H4 (cell line): ENCODE data around the gene CRYBG3. TPM values are rescaled to one million over a fixed set of nuclear protein-coding genes. Genes with fewer than 3 reads are reported as not detected.
A peak's percentile ranks its signal among the peaks of the same experiment; 100 is the strongest.

Source experiments
- DNase-seq: peaks from one replicate; pipeline ENCODE4 v3.0.0-alpha.2; 2015; ENCODE audit warnings: low spot score
- total RNA-seq: library from RNA; depleted of rRNA; stranded (reverse); fragments of >200 nt; shearing (Covaris generic); gene quantifications from 2 replicates; pipeline ENCODE4 v1.2.3, GENCODE V29; 2014

CRYBG3 gene
- total RNA-seq, 1 experiment from 2014 or later, result 8.2 TPM

- DNase-seq, result no peak
These were observed 16.6 kb downstream of the CRYBG3 start for GRCh38 chr3:97838393-97838792.

- DNase-seq, result no peak
These were observed 18.1 kb downstream of the CRYBG3 start for GRCh38 chr3:97839944-97840343.

GRCh38 chr3:97841304-97841703, 19.5 kb downstream of the CRYBG3 start:
- no peak for DNase-seq

- DNase-seq, result no peak
These were observed 20.1 kb downstream of the CRYBG3 start for GRCh38 chr3:97841956-97842355.

GRCh38 chr3:97848779-97849178, 27.0 kb downstream of the CRYBG3 start:
- no peak for DNase-seq

- DNase-seq, result no peak
These were observed 35.6 kb downstream of the CRYBG3 start for GRCh38 chr3:97857401-97857800.

GRCh38 chr3:97860364-97860763, 38.6 kb downstream of the CRYBG3 start:
- DNase-seq, result no peak

GRCh38 chr3:97862582-97862981, 40.8 kb downstream of the CRYBG3 start:
- no peak for DNase-seq

GRCh38 chr3:97863031-97863430, 41.2 kb downstream of the CRYBG3 start:
- DNase-seq, result no peak

GRCh38 chr3:97863775-97864174, 42.0 kb downstream of the CRYBG3 start:
- DNase-seq, result no peak

GRCh38 chr3:97871186-97871585, 49.4 kb downstream of the CRYBG3 start:
- DNase-seq, result no peak

- peak; percentile 7 for DNase-seq
These were observed 50.2 kb downstream of the CRYBG3 start for GRCh38 chr3:97871801-97872524.

GRCh38 chr3:97872525-97873042, 50.8 kb downstream of the CRYBG3 start:
- DNase-seq, result no peak

- no peak for DNase-seq
These were observed 58.5 kb downstream of the CRYBG3 start for GRCh38 chr3:97880267-97880666.

- peak; percentile 30 for DNase-seq
These were observed 61.3 kb downstream of the CRYBG3 start for GRCh38 chr3:97882975-97883598.

GRCh38 chr3:97883736-97884135, 61.9 kb downstream of the CRYBG3 start:
- no peak for DNase-seq

GRCh38 chr3:97884586-97885123, 62.8 kb downstream of the CRYBG3 start:
- DNase-seq, result no peak

GRCh38 chr3:97885931-97886824, 64.4 kb downstream of the CRYBG3 start:
- DNase-seq, result no peak

GRCh38 chr3:97889814-97890213, 68.0 kb downstream of the CRYBG3 start:
- DNase-seq, result no peak

GRCh38 chr3:97892852-97893251, 71.0 kb downstream of the CRYBG3 start:
- DNase-seq, result no peak

- DNase-seq, result no peak
These were observed 73.4 kb downstream of the CRYBG3 start for GRCh38 chr3:97895216-97895615.

- DNase-seq, result no peak
These were observed 74.3 kb downstream of the CRYBG3 start for GRCh38 chr3:97896129-97896528.
